Upper lobe of right lung (tissue), 1 donor: ENCODE results near the gene GCG. TPM values are rescaled to one million over a fixed set of nuclear protein-coding genes. Genes with fewer than 3 reads are reported as not detected.

ENCODE experiments used
- ATAC-seq: fragments of 200-7000 bp; cut with Tn5 transposase; one replicate; pipeline ENCODE4 v1.9.1; 2020; ENCODE audit warnings: mild to moderate bottlenecking, moderate library complexity
- DNase-seq: peaks from one replicate; pipeline ENCODE4 v3.0.0-alpha.2; 2020
- H3K27ac ChIP-seq: fragments of 200-600 bp; one replicate; pipeline ENCODE4 v1.8.0; 2022
- H3K27me3 ChIP-seq: fragments of 200-600 bp; one replicate; pipeline ENCODE4 v1.8.0; 2022; ENCODE audit warnings: mild to moderate bottlenecking
- H3K36me3 ChIP-seq: fragments of 200-600 bp; one replicate; pipeline ENCODE4 v1.8.0; 2022
- H3K4me1 ChIP-seq: fragments of 200-600 bp; one replicate; pipeline ENCODE4 v1.8.0; 2022
- H3K4me3 ChIP-seq: fragments of 200-600 bp; one replicate; pipeline ENCODE4 v1.8.0; 2022; ENCODE audit warnings: mild to moderate bottlenecking
- H3K9me3 ChIP-seq: fragments of 200-600 bp; one replicate; pipeline ENCODE4 v1.8.0; 2022
- intact Hi-C: fragments of 100-400 bp; cut with DNase I; formaldehyde crosslinking; loops from one replicate; pipeline ENCODE4 v1.11.0; 2022
- total RNA-seq: library from RNA; stranded (reverse); fragmentation: NEBNext Ultra II Directional; extraction: Animal tissue kit (Norgen Biotek cat#: 25700); gene quantifications from one replicate; pipeline ENCODE4 v1.2.1, GENCODE V29; 2021
- TF ChIP-seq, protein P1 (sequence below): fragments of 200-600 bp; IDR thresholded peaks from one replicate; pipeline ENCODE4 v1.8.0; 2022; ENCODE audit warnings: antibody characterized with exemption
- donor health status: DM: no; HTN: yes; CAD: no; lungs with severe emphysema.

GCG gene
- total RNA-seq, 1 donor from 2014 or later = not detected

DNA sequence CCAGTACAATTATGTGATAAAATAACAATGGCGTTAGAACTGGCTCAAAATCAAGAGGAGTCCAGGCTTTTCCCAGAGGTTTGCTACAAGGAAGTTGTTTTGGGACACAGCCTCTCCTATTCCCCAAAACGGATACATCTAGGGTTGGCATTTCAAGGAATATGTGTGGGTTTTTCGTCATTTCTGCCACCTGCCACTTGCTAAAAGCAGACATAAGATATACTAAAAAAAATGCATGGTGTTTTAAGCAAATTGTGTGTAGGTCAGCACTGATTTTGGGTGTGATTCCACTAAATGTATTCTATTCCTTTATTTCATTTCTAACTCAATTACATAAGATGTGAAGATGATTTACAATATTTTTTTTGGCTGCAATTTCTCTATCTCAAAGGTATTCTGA lies 36.4 kb upstream of the GCG start:
- intact Hi-C loops = no loop called here
- Histone ChIP-seq H3K27me3 (no peaks in the 10 kb centered on the region), H3K36me3 (no peaks in the 10 kb centered on the region), H3K4me3 (no peak overlapping the region), H3K9me3 (no peaks in the 10 kb centered on the region), H3K4me1 (no peaks in the 10 kb centered on the region), H3K27ac (no peak overlapping the region)
- DNase-seq (no peak), ATAC-seq (no peak)
- TF ChIP-seq, protein P1, sequence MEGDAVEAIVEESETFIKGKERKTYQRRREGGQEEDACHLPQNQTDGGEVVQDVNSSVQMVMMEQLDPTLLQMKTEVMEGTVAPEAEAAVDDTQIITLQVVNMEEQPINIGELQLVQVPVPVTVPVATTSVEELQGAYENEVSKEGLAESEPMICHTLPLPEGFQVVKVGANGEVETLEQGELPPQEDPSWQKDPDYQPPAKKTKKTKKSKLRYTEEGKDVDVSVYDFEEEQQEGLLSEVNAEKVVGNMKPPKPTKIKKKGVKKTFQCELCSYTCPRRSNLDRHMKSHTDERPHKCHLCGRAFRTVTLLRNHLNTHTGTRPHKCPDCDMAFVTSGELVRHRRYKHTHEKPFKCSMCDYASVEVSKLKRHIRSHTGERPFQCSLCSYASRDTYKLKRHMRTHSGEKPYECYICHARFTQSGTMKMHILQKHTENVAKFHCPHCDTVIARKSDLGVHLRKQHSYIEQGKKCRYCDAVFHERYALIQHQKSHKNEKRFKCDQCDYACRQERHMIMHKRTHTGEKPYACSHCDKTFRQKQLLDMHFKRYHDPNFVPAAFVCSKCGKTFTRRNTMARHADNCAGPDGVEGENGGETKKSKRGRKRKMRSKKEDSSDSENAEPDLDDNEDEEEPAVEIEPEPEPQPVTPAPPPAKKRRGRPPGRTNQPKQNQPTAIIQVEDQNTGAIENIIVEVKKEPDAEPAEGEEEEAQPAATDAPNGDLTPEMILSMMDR = no peak

DNA sequence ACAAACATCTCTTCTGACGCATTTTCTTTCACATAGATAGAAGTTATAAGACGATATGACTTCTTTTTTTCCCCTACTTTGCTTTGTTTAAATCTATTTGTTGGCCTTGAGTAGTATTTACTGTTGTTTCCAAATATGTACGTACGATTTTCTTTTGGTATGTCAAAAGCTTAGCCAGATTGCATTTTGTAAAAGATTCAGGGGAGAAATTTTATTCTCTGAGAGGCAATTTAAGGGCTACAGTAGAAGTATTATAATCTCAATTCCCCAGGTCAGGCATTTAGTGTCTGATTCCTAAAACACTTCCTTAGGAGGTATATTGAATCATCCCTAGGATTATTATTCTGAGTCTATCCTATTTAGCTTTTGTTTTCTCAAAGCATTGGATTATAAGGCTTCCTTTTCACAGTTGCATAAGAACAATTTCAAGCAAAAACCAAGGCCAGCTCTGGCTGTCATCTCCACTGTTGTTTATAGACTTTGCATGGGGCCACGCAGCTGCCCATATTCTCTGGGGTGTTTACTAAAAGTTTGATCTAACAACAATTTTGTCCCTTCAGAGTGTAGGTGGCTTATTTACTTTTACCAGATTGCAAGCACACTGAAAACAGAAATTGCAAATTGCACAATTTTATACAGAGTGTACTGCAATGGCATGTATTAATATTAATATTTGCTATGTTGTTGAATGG lies 33.6 kb upstream of the GCG start:
- no peaks in the 10 kb centered on the region for H3K27me3 ChIP-seq
- H3K4me1 ChIP-seq = no peaks in the 10 kb centered on the region
- H3K4me3 ChIP-seq = no peak overlapping the region
- DNase-seq (no peak), ATAC-seq (no peak)
- intact Hi-C loops = no loop called here
- TF ChIP-seq, protein P1 = no peak
- no peaks in the 10 kb centered on the region for H3K9me3 ChIP-seq
- H3K36me3 ChIP-seq = no peaks in the 10 kb centered on the region
- no peak overlapping the region for H3K27ac ChIP-seq

DNA sequence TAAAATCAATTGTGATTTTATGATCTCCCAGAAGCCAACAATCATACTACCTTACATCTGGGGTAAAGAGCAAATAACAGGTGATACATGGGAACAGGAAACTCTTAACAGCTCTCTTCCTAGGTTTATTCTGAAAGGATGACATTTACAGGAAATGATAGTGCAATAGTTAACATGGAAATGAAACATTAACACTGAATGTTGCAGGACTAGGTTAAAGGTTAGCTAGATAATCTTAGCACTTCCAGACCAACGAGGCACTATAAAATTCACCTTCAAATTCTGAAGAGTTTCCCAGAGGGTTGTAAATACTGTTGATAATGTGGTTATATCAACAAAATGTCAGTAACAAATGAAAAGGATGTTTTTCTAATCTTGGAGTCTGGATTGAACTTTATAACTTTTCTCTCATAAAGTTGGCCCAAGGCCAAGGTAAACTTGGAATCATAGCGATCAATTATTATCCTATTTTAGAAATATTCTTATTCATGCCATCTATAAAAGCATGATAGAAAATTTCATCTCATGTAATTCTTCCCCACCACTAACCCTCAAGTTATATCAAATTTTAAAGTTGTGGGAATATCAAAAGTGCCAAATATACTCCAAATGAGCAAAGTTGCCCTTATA lies 32.9 kb upstream of the GCG start:
- no peak for ATAC-seq
- H3K36me3 ChIP-seq = no peaks in the 10 kb centered on the region
- TF ChIP-seq, protein P1 = no peak

DNA sequence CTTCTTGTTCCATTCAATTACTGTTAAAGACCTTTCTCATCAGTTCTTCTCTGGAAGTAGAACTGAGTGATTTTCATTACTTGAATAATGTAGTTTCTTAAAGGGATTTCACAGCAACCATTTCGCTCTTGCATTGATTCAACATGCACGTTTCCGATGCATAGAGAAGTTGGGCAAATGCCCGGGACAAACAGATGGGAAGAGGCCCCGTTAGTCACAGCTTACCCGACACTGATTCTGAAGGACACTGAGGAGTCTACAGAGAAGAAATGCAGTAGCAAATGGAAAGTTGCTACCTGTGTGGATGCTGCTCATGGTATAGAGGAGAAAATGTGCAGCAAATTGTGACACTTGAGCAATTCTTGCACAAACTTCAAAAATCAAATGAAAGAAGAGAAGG lies 32.3 kb upstream of the GCG start:
- intact Hi-C loops = no loop called here

More for the DNA sequence above, 32.9 kb upstream of the GCG start:
- DNase-seq = no peak
- Histone ChIP-seq H3K4me3 (no peak overlapping the region), H3K27me3 (no peaks in the 10 kb centered on the region), H3K4me1 (no peaks in the 10 kb centered on the region), H3K27ac (no peak overlapping the region), H3K9me3 (no peaks in the 10 kb centered on the region)
- intact Hi-C loops = no loop called here

DNA sequence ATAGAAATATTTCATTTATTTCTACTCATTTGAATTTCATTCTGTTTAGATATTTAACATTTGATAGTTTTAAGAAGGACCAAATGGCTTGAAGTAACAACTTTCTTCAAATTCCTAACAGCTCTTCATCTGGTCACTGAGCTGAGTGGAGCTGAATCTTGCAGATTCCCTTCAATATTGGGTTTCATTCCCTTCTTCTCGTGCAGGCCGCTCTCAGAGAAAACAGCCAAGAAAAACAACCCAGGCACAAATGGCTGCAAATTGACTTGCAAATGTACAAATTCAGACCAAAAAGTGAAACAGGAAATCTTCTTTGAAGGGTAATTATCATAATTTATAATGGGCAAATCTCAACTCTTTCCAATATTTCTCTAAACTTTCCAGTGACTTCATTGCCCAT lies 30.3 kb upstream of the GCG start:
- H3K36me3 ChIP-seq = no peaks in the 10 kb centered on the region
- H3K27ac ChIP-seq = no peak overlapping the region
- intact Hi-C loops = no loop called here
- TF ChIP-seq, protein P1 = no peak
- ATAC-seq (no peak), DNase-seq (no peak)
- H3K27me3 ChIP-seq = no peaks in the 10 kb centered on the region
- no peaks in the 10 kb centered on the region for H3K4me1 ChIP-seq
- H3K4me3 ChIP-seq = no peak overlapping the region
- H3K9me3 ChIP-seq = no peaks in the 10 kb centered on the region

More for the DNA sequence above, 32.3 kb upstream of the GCG start:
- ATAC-seq (no peak), DNase-seq (no peak)
- H3K27me3 ChIP-seq = no peaks in the 10 kb centered on the region
- TF ChIP-seq, protein P1 = no peak
- no peak overlapping the region for H3K4me3 ChIP-seq
- H3K9me3 ChIP-seq = no peaks in the 10 kb centered on the region
- no peaks in the 10 kb centered on the region for H3K4me1 ChIP-seq
- no peaks in the 10 kb centered on the region for H3K36me3 ChIP-seq
- no peak overlapping the region for H3K27ac ChIP-seq
